PC-3 (cell line): ENCODE results near the gene COMMD8. TPM values are rescaled to one million over a fixed set of nuclear protein-coding genes. Genes with fewer than 3 reads are reported as not detected.

Experiments used
- ATAC-seq: fragments of 200-7000 bp; cut with Tn5 transposase; 2 replicates; pipeline ENCODE4 v1.9.1; 2020; ENCODE audit warnings: mild to moderate bottlenecking, moderate library complexity
- BruUV-seq: library from RNA; stranded (reverse); fragments of 400-500 nt; replicated peaks from 2 replicates; lab custom pipeline; 2021; lab: Mats Ljungman, UMichigan
- CTCF ChIA-PET: fragments of 300-600 bp; sonication (Branson Sonifier 250); formaldehyde crosslinking; loops from one replicate; lab custom pipeline; 2022; ENCODE audit warnings: antibody characterized with exemption; lab: Charles Lee
- POLR2A ChIA-PET: fragments of 300-600 bp; sonication (Branson Sonifier 250); formaldehyde crosslinking; loops from one replicate; lab custom pipeline; 2022; ENCODE audit warnings: antibody characterized with exemption; ENCODE audit not compliant: unreplicated experiment; lab: Charles Lee
- DNase-seq: peaks from one replicate; pipeline ENCODE4 v3.0.0-alpha.2; 2015
- H2AFZ ChIP-seq: fragments of 300-600 bp; sonication (generic); 2 replicates; pipeline ENCODE4 v1.6.0; 2016; ENCODE audit warnings: antibody characterized with exemption, low read length
- H3F3A ChIP-seq: fragments of 300-600 bp; sonication (generic); one replicate; pipeline ENCODE4 v1.6.0; 2017; ENCODE audit warnings: antibody characterized with exemption, low read length, control low read depth, mild to moderate bottlenecking; ENCODE audit not compliant: unreplicated experiment
- H3K27ac ChIP-seq: fragments of 300-600 bp; sonication (generic); 2 replicates; pipeline ENCODE4 v1.5.1; 2016; ENCODE audit warnings: mild to moderate bottlenecking, low read length
- H3K27me3 ChIP-seq: fragments of 300-600 bp; sonication (generic); 2 replicates; pipeline ENCODE4 v1.6.1; 2016; ENCODE audit warnings: low read length, mixed read lengths
- H3K36me3 ChIP-seq: fragments of 300-600 bp; sonication (generic); 2 replicates; pipeline ENCODE4 v1.6.1; 2016; ENCODE audit warnings: low read depth, mixed run types, low read length, mixed read lengths
- H3K4me1 ChIP-seq: fragments of 300-600 bp; sonication (generic); 2 replicates; pipeline ENCODE4 v1.5.1; 2016; ENCODE audit warnings: low read length; ENCODE audit not compliant: insufficient read depth
- H3K4me2 ChIP-seq: fragments of 300-600 bp; sonication (generic); 2 replicates; pipeline ENCODE4 v1.6.0; 2016; ENCODE audit warnings: low read length
- H3K4me3 ChIP-seq: fragments of 300-600 bp; sonication (generic); 2 replicates; pipeline ENCODE4 v1.5.1; 2016; ENCODE audit warnings: mild to moderate bottlenecking, low read length, mixed read lengths
- H3K79me2 ChIP-seq: fragments of 300-600 bp; sonication (generic); 2 replicates; pipeline ENCODE4 v1.6.1; 2017; ENCODE audit warnings: low read length, mixed read lengths
- H3K9ac ChIP-seq: fragments of 300-600 bp; sonication (generic); 2 replicates; pipeline ENCODE4 v1.6.0; 2016; ENCODE audit warnings: mild to moderate bottlenecking, low read length
- H3K9me2 ChIP-seq: fragments of 300-600 bp; sonication (generic); replicated peaks from 2 replicates; pipeline ENCODE4 v1.6.1; 2016; ENCODE audit warnings: mixed run types, low read length, mixed read lengths
- H3K9me3 ChIP-seq: fragments of 300-600 bp; sonication (generic); 2 replicates; pipeline ENCODE4 v1.6.1; 2016; ENCODE audit warnings: low read length, mixed read lengths
- H4K20me1 ChIP-seq: fragments of 300-600 bp; sonication (generic); 2 replicates; pipeline ENCODE4 v1.6.1; 2016; ENCODE audit warnings: low read length, mixed read lengths
- EZH2 ChIP-seq: fragments of 300-600 bp; sonication (generic); IDR thresholded peaks from one replicate; pipeline ENCODE4 v1.6.1; 2017; ENCODE audit warnings: antibody characterized with exemption, mild to moderate bottlenecking, low read length; ENCODE audit not compliant: unreplicated experiment
- EZH2phosphoT487 ChIP-seq: fragments of 300-600 bp; sonication (generic); IDR thresholded peaks from 2 replicates; pipeline ENCODE4 v1.6.1; 2018; ENCODE audit warnings: mild to moderate bottlenecking, antibody characterized with exemption, low read length, borderline replicate concordance
- intact Hi-C: fragments of 100-400 bp; cut with micrococcal nuclease; formaldehyde crosslinking; loops from 2 replicates; pipeline ENCODE4 v1.9.0; 2023
- total RNA-seq: library from RNA; depleted of rRNA; stranded (reverse); fragments of >200 nt; gene quantifications from 2 replicates; pipeline ENCODE4 v1.2.3, GENCODE V29; 2014
- TF ChIP-seq, protein P1 (sequence below): fragments of 300-600 bp; sonication (generic); conservative IDR thresholded peaks from 2 replicates; pipeline ENCODE4 v1.5.1; 2017; ENCODE audit warnings: antibody characterized with exemption, low read depth, mild to moderate bottlenecking, low read length

COMMD8 gene
- total RNA-seq, 1 experiment from 2014 or later: 9.5 TPM

DNA sequence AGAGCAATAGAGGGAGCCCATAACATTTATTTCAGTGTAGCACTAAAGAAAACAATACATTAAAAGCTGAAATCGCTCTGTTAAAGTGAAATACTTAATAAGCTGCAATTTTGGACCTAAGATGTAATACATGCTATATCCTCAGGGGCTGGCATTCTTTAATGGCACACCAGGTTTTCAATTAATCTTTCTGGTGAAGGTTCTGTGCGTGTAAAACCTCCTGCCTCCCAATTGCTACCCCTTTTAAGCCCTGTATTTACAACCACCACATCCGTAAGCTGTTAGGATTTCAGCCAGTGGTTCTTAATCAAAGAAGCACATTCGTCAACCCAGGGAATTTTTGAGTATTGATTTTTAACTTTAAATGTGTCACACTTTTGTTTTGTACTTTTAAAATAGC, 7.6 kb upstream of the COMMD8 start:
- H2AFZ ChIP-seq: no peak overlapping the region

GRCh38 chr4:47469951-47470350, 6.4 kb upstream of the COMMD8 start:
- Histone ChIP-seq H3K36me3 (no peaks in the 10 kb centered on the region), H3K4me3 (no peak overlapping the region), H3K9me3 (no peaks in the 10 kb centered on the region), H3K79me2 (no peaks in the 10 kb centered on the region), H3K9ac (no peak overlapping the region), H3K4me2 (no peak overlapping the region), H2AFZ (no peak overlapping the region), H3K27ac (no peak overlapping the region), H3K4me1 (no peaks in the 10 kb centered on the region), H4K20me1 (no peaks in the 10 kb centered on the region), H3K9me2 (no peaks in the 10 kb centered on the region), H3K27me3 (no peaks in the 10 kb centered on the region), H3F3A (no peaks in the 10 kb centered on the region)
- CTCF ChIA-PET: no interaction called here
- POLR2A ChIA-PET: no interaction called here
- no TSS peak for BruUV-seq
- ATAC-seq (no peak), DNase-seq (no peak)
- intact Hi-C loops: no loop called here
- no peak for TF ChIP-seq EZH2phosphoT487
- no peak for TF ChIP-seq EZH2
- TF ChIP-seq, protein P1, sequence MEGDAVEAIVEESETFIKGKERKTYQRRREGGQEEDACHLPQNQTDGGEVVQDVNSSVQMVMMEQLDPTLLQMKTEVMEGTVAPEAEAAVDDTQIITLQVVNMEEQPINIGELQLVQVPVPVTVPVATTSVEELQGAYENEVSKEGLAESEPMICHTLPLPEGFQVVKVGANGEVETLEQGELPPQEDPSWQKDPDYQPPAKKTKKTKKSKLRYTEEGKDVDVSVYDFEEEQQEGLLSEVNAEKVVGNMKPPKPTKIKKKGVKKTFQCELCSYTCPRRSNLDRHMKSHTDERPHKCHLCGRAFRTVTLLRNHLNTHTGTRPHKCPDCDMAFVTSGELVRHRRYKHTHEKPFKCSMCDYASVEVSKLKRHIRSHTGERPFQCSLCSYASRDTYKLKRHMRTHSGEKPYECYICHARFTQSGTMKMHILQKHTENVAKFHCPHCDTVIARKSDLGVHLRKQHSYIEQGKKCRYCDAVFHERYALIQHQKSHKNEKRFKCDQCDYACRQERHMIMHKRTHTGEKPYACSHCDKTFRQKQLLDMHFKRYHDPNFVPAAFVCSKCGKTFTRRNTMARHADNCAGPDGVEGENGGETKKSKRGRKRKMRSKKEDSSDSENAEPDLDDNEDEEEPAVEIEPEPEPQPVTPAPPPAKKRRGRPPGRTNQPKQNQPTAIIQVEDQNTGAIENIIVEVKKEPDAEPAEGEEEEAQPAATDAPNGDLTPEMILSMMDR: no peak

More for the DNA sequence above, 7.6 kb upstream of the COMMD8 start:
- CTCF ChIA-PET: no interaction called here
- H3K4me2 ChIP-seq: no peak overlapping the region
- no peak for DNase-seq
- H3K27me3 ChIP-seq: no peaks in the 10 kb centered on the region
- no peaks in the 10 kb centered on the region for H3K9me3 ChIP-seq
- ATAC-seq: no peak
- no peaks in the 10 kb centered on the region for H3K79me2 ChIP-seq
- no TSS peak for BruUV-seq
- H4K20me1 ChIP-seq: no peaks in the 10 kb centered on the region
- POLR2A ChIA-PET: no interaction called here
- no peaks in the 10 kb centered on the region for H3K4me1 ChIP-seq
- H3K4me3 ChIP-seq: no peak overlapping the region
- H3K27ac ChIP-seq: no peak overlapping the region
- H3K9me2 ChIP-seq: no peaks in the 10 kb centered on the region
- H3F3A ChIP-seq: no peaks in the 10 kb centered on the region
- no peaks in the 10 kb centered on the region for H3K36me3 ChIP-seq
- intact Hi-C loops: no loop called here
- TF ChIP-seq, protein P1: no peak
- TF ChIP-seq EZH2: no peak
- no peak for TF ChIP-seq EZH2phosphoT487
- no peak overlapping the region for H3K9ac ChIP-seq

- intact Hi-C loops: no loop called here
- TF ChIP-seq EZH2phosphoT487: no peak
- no peak for TF ChIP-seq EZH2
- TF ChIP-seq, protein P1: no peak
- Histone ChIP-seq H3K4me1 (no peaks in the 10 kb centered on the region), H3K9me3 (no peaks in the 10 kb centered on the region), H3K9me2 (no peaks in the 10 kb centered on the region), H3K27ac (no peak overlapping the region), H3K4me3 (no peak overlapping the region), H3K27me3 (no peaks in the 10 kb centered on the region), H3K79me2 (no peaks in the 10 kb centered on the region), H3F3A (no peaks in the 10 kb centered on the region), H4K20me1 (no peaks in the 10 kb centered on the region), H3K36me3 (no peaks in the 10 kb centered on the region), H3K9ac (no peak overlapping the region), H3K4me2 (no peak overlapping the region), H2AFZ (no peak overlapping the region)
- POLR2A ChIA-PET: no interaction called here
- no peak for DNase-seq
- CTCF ChIA-PET: no interaction called here
- no peak for ATAC-seq
- no TSS peak for BruUV-seq
Observed at GRCh38 chr4:47468706-47469365, 5.3 kb upstream of the COMMD8 start.
